ENCODE results near the gene RNF126. TPM values are rescaled to one million over a fixed set of nuclear protein-coding genes. Genes with fewer than 3 reads are reported as not detected.

RNF126 gene
- 20.3 TPM for total RNA-seq

DNA sequence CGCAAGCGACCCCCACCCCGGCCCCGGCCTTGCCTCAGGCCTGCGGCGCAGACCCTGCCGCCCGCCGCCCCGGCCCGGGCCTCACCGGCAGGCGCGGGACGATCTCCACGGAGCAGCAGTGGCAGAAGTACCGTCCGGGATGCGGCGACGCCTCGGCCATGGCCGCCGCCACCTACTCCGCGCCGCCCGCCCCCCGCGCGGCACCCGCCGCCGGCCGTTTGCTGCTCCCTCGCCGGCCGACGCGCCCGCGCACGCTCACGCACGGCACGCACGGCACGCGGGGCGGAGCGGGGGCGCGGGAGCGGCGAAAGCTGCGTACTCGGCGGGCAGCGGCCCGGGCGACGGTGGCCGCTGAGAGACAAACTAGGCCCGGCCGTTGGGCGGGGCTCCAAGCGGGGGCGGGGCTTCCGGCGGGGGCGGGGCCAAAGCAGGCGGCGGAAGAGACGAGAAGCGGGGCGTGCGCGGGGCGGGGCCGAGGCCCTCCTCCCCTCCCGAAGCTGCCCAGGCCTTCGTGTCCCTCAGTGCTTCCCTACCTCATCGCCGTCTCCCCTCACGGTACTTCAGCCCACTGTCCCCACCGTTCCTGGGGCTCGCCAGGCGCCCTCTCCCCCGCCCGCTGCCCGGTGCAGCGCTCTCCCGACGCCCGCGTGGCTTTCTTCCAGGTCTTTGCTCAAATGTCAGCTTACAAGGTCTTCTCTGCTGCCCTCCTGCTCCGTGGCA is at the start of gene RNF126:
Gene RNF126, minus strand, starts transcription at position 253 of the 720 bp plus-strand sequence. Its CDS starts 93 bp downstream, at position 160.

DNA sequence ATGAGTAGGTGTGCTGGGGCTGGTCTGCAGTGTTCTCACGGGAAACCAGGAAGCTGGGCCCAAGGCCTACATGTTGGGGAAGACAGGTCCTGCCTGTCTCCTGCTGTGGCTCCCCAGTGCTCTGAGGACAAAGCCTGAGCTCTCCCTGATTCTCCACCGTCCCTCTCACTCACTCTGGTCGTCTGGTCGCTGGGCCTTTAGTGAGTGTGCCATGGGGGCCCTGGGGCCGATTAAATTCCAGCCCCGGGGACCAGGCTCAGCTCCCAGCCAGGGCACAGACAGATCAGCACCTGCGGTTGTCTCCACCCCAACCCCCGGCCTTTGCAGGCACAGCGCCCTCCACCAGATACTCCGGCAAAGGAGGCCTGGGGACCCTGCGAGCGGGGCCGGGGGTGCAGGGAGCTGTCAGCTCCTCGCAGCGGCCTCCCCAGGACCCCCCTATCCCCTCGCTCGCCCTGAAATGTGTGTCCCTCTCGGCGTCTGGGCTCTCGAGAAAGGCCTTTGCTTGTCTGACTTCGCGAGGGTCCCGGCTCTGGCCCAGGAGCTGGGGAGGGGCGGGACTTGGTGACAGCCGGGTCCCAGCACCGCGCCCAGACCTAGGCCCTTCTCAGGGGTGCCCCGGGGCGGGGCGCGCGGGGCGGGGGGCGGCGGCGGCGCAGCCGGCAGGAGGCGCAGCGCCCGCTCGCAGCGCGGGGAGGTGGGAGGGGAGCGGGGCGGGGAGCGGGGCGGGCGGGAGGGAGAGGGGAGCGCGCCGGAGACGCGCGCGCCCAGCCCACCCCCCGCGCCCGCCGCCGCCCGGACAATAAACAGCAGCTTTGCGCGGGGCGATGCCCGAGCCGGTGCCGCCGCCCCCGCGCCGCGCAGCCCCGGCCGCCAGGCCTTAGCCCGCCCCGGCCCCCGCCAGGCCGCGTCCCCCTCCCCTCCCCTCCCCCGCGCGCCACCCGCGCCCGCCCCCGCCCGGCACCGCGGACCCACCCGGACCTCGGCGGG is 45.4 kb upstream of the RNF126 start, which contains the start of gene PALM:
Gene PALM, plus strand, starts transcription at position 782 of the 990 bp plus-strand sequence. CDS start 212 bp downstream, outside the sequence.

DNA sequence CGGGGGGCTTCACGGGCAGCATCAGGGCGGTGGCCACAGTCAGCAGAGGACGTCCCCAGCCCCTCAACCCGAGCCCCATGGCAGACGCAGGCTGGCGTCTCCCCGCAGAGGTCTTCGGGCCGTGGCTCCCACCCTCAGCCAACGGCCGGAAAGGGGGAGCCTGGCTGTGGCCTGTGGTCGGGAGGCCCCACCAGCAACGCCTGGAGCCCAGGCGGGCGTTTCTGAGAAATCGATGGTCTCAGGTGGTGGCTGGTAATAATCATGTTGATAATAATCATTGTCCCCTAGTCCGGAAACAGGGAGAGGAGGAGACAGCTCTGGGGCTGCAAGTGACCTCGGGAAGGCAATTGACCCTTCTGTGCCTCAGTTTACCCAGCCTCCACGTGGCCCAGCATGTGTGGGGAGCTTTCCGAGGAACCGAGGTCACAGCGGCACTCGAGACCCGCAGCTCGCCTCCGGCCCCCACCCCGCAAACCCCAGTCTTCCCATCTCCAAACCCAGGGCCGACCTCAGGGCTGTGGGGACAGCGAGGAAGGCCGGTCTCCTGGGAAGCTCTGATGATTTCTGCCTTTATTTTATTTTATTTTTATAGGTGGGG is 32.4 kb upstream of the RNF126 start, which contains the start of gene PRSS57:
Gene PRSS57, minus strand, starts transcription at position 101 of the 598 bp plus-strand sequence. Its CDS starts 22 bp downstream, at position 79.

DNA sequence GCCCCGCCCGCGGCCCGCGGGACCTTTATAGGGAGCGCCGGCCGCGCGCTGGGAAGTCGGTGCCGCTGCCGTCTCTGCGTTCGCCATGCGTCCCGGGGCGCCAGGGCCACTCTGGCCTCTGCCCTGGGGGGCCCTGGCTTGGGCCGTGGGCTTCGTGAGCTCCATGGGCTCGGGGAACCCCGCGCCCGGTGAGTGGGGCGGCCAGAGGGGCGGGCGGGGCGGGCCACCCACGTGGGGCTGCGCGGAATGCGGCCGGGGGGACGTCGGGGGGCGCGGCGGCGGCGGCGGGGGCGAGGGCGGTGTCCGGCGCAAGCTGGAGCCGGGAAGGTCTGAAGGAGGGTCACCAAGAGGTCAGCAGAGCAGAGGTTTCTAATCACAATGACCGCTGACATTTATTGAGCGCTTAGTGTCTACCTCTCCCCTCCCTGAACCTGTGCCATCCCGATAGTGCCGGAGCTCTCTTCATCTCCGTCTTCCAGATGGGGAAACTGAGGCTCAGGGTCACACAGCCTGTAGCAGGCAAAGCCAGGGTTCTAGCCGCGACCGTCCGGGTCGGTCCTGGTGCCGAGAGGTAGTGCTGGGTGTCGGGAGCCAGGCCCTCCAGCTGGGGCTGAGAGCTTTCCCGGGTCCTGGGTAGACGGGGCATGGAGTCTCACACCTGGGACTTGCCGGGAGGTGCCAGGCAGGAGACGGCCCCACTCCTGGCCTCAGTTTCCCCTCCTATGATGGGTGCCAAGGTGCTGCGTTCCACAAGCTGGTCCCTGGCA is 13.5 kb upstream of the RNF126 start, which contains the start of gene FSTL3:
Gene FSTL3, plus strand, starts transcription at position 54 of the 767 bp plus-strand sequence. Its CDS starts 32 bp downstream, at position 86.

DNA sequence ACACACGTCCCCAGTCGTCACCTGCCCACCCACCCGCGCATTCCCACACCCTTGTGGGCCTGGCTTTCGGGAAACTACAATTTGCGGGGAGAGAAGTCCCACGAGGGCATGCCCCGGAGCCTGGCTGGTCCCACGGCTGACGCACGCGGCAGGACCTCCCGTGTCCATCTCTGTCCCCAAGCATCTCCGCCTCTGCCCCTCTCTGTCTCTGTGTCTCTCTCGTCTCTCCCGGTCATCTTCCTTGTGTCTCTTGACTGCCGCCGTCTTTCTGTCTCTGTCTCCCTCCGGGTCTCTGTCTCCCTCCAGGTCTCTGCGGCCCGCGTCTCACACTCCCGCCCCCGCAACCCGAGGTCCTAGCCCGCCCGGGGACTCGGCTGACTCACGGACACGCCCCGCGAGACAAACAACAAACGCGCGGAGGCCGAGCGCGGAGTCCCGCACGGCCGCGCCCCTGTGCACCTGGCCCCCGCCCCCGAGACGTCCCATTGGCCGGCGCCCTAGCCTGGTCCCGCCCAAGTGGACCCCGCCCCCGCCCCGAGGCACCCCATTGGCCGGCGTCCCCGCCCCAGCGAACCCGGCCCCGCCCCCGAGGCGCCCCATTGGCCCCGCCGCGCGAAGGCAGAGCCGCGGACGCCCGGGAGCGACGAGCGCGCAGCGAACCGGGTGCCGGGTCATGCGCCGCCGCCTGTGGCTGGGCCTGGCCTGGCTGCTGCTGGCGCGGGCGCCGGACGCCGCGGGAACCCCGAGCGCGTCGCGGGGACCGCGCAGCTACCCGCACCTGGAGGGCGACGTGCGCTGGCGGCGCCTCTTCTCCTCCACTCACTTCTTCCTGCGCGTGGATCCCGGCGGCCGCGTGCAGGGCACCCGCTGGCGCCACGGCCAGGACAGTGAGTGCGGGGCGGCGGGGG is 23.5 kb downstream of the RNF126 start, which contains the start of gene FGF22:
Gene FGF22, plus strand, starts transcription at position 627 of the 908 bp plus-strand sequence. Its CDS starts 47 bp downstream, at position 674.

DNA sequence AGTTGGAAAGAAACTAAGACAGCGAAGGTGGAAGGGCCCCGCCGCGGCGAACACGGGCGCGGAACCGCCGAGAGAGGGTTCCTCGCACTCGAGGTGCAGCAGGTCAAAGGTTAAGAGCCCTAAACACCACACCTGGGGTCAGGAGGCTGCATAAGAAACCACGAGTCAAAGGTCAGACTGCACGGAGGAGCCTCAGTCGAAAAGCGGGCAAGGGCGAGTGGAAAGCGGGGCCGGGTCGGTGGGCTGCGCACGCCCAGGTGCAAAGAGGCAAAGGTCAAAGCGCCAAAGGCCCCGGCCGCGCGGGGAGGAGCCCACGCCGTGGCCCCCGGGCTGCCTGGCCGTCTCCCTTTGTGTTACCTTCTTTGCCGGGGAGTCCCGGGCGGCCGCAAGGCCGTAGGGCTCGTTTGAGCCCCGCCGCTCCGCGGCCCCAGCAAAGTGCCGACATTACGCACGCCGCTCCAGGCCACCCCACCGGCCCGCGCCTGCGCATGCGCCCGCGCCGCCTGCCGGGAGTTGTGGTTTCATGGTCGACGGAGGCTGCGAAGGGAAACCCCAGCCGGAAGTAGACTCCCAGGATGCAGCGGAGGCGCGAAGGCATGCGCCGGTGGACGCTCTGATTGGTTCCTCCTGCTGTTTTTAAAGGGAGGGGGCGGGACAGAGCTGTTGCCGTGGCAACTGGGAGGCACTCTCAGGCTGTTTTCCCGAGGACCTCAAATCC is 29.8 kb downstream of the RNF126 start, which contains the start of gene POLRMT:
Gene POLRMT, minus strand, starts transcription at position 470 of the 718 bp plus-strand sequence. Its CDS starts 25 bp downstream, at position 445.

Other genes with a start within 250 kb of the RNF126 start
- gene SHC2, start 202.2 kb downstream of the RNF126 start, total RNA-seq, result 21.0 TPM
- gene MADCAM1, start 166.7 kb downstream of the RNF126 start, total RNA-seq, result 2.8 TPM
- 24.7 TPM for gene TPGS1, start 155.7 kb downstream of the RNF126 start, total RNA-seq
- 56.1 TPM for gene CDC34, start 131.5 kb downstream of the RNF126 start, total RNA-seq
- gene GZMM, start 119.2 kb downstream of the RNF126 start, total RNA-seq, result not detected
- gene BSG, start 90.6 kb downstream of the RNF126 start, total RNA-seq, result 151 TPM
- gene HCN2, start 73.3 kb downstream of the RNF126 start, total RNA-seq, result 27.9 TPM
- 19.4 TPM for gene POLRMT, start 29.7 kb downstream of the RNF126 start, total RNA-seq
- gene FGF22, start 23.3 kb downstream of the RNF126 start, total RNA-seq, result 0.69 TPM
- gene FSTL3, start 13.2 kb upstream of the RNF126 start, total RNA-seq, result 7.2 TPM
- gene PRSS57, start 32.2 kb upstream of the RNF126 start, total RNA-seq, result not detected
- gene PALM, start 45.7 kb upstream of the RNF126 start, total RNA-seq, result 101 TPM
- 0.23 TPM for gene MISP, start 87.9 kb upstream of the RNF126 start, total RNA-seq
- gene PTBP1, start 134.2 kb upstream of the RNF126 start, total RNA-seq, result 35.5 TPM
- 125 TPM for gene PLPPR3, start 158.7 kb upstream of the RNF126 start, total RNA-seq
- gene AZU1, start 164.6 kb upstream of the RNF126 start, total RNA-seq, result 0.46 TPM
- 1.8 TPM for gene PRTN3, start 177.8 kb upstream of the RNF126 start, total RNA-seq
- gene ELANE, start 189.1 kb upstream of the RNF126 start, total RNA-seq, result 0.69 TPM
- gene CFD, start 196.4 kb upstream of the RNF126 start, total RNA-seq, result 1.6 TPM
- gene MED16, start 230.0 kb upstream of the RNF126 start, total RNA-seq, result 27.5 TPM
- gene RNU6-9, start 230.3 kb upstream of the RNF126 start, total RNA-seq, result not detected